Trophoblast cell (in vitro differentiated cells and primary cell): ENCODE data around the gene CCR9.
"Not testable (repeated sequence)": the region's sequence is repeated elsewhere in the genome, so short reads cannot be mapped to it uniquely, and the experiment has no call there.

ENCODE experiments used
- DNase-seq, 2 donors: peaks; one replicate each; pipeline ENCODE4 v3.0.0-alpha.2; 2016
- H2AFZ ChIP-seq: 2 replicates; pipeline ENCODE4 v1.6.1; 2013; ENCODE audit warnings: low read length, moderate library complexity, mild to moderate bottlenecking; ENCODE audit not compliant: insufficient read depth, poor library complexity
- H2AK5ac ChIP-seq: 2 replicates; pipeline ENCODE4 v1.6.1; 2013; ENCODE audit warnings: mild to moderate bottlenecking, low read length
- H2BK120ac ChIP-seq: 2 replicates; pipeline ENCODE4 v1.6.1; 2013; ENCODE audit warnings: low read length, mild to moderate bottlenecking, moderate library complexity; ENCODE audit not compliant: insufficient read depth, poor library complexity
- H2BK12ac ChIP-seq: 2 replicates; pipeline ENCODE4 v1.6.1; 2013; ENCODE audit warnings: mild to moderate bottlenecking, low read length, moderate library complexity
- H2BK5ac ChIP-seq: 2 replicates; pipeline ENCODE4 v1.6.1; 2013; ENCODE audit warnings: low read length, low read depth, moderate library complexity, mild to moderate bottlenecking; ENCODE audit not compliant: poor library complexity
- H3K14ac ChIP-seq: 2 replicates; pipeline ENCODE4 v1.6.1; 2013; ENCODE audit warnings: mild to moderate bottlenecking, low read length
- H3K18ac ChIP-seq: 2 replicates; pipeline ENCODE4 v1.6.1; 2013; ENCODE audit warnings: mild to moderate bottlenecking, low read length
- H3K23ac ChIP-seq: 2 replicates; pipeline ENCODE4 v1.6.1; 2013; ENCODE audit warnings: low read length
- H3K27ac ChIP-seq: 2 replicates; pipeline ENCODE4 v1.5.1; 2013; ENCODE audit warnings: low read depth, mild to moderate bottlenecking, inconsistent platforms, low read length, moderate library complexity
- H3K27me3 ChIP-seq: 2 replicates; pipeline ENCODE4 v1.6.1; 2013; ENCODE audit warnings: inconsistent platforms, mild to moderate bottlenecking, low read length, moderate library complexity; ENCODE audit not compliant: insufficient read depth
- H3K36me3 ChIP-seq, 2 experiments: 1 replicate in 1 of 2; 2 replicates in 1 of 2; pipeline ENCODE4 v1.6.1; 2013; ENCODE audit warnings: low read length in 2 of 2, mild to moderate bottlenecking in 2 of 2, moderate library complexity in 1 of 2; ENCODE audit not compliant: insufficient read depth in 2 of 2, control insufficient read depth in 1 of 2
- H3K4ac ChIP-seq: 2 replicates; pipeline ENCODE4 v1.6.1; 2013; ENCODE audit warnings: low read depth, mild to moderate bottlenecking, low read length, moderate library complexity
- H3K4me1 ChIP-seq, 2 experiments: 1 replicate in 1 of 2; 2 replicates in 1 of 2; pipeline ENCODE4 v1.6.1; 2013; ENCODE audit warnings: low read length in 2 of 2, mild to moderate bottlenecking in 2 of 2, moderate library complexity in 1 of 2; ENCODE audit not compliant: insufficient read depth in 2 of 2, control insufficient read depth in 1 of 2
- H3K4me2 ChIP-seq: 2 replicates; pipeline ENCODE4 v1.6.1; 2013; ENCODE audit warnings: inconsistent platforms, mild to moderate bottlenecking, low read length, moderate library complexity
- H3K4me3 ChIP-seq: 2 replicates; pipeline ENCODE4 v1.5.1; 2013; ENCODE audit warnings: mild to moderate bottlenecking, low read depth, low read length, inconsistent platforms
- H3K79me1 ChIP-seq: one replicate; pipeline ENCODE4 v1.6.1; 2013; ENCODE audit warnings: low read length
- H3K79me2 ChIP-seq: 2 replicates; pipeline ENCODE4 v1.6.1; 2013; ENCODE audit warnings: low read length, mild to moderate bottlenecking; ENCODE audit not compliant: control insufficient read depth, insufficient read depth, poor library complexity
- H3K9ac ChIP-seq: 2 replicates; pipeline ENCODE4 v1.6.1; 2013; ENCODE audit warnings: mild to moderate bottlenecking, low read length
- H3K9me3 ChIP-seq: 2 replicates; pipeline ENCODE4 v1.6.1; 2013; ENCODE audit warnings: low read depth, mild to moderate bottlenecking, control low read depth, inconsistent platforms, low read length; ENCODE audit not compliant: insufficient read depth
- H4K12ac ChIP-seq: 2 replicates; pipeline ENCODE4 v1.6.1; 2013; ENCODE audit warnings: low read depth, mild to moderate bottlenecking, low read length, moderate library complexity
- H4K8ac ChIP-seq: 2 replicates; pipeline ENCODE4 v1.6.1; 2013; ENCODE audit warnings: low read depth, mild to moderate bottlenecking, low read length, moderate library complexity
- H4K91ac ChIP-seq: one replicate; pipeline ENCODE4 v1.6.1; 2013; ENCODE audit warnings: low read depth, mild to moderate bottlenecking, low read length, moderate library complexity
- WGBS: extraction: QIAGEN DNeasy Blood & Tissue Kit; methylation state at CpG from one replicate; pipeline ENCODE4 v1.1.7; 2013; ENCODE audit warnings: missing lambda C conversion rate; ENCODE audit not compliant: insufficient read length, insufficient coverage; ENCODE audit errors: extremely low coverage; 5-methylcytosine and 5-hydroxymethylcytosine counted together

The CCR9 gene

DNA sequence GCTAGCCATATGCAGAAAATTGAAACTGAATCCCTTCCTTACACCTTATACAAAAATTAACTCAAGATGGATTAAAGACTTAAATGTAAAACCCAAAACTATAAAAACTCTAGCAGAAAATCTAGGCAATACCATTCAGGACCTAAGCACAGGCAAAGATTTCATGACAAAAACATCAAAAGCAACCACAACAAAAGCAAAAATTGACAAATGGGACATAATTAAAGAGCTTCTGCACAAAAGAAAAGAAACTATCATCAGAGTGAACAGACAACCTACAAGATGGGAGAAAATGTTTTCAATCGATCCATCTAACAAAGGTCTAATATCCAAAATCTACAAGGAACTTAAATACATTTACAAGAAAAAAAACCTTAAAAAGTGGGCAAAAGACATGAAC, 30.0 kb upstream of the CCR9 start:
- H3K4me1 ChIP-seq, H3K79me1 ChIP-seq, H2BK5ac ChIP-seq, H4K91ac ChIP-seq, H3K18ac ChIP-seq, DNase-seq, H3K27me3 ChIP-seq, H3K4ac ChIP-seq, H3K9me3 ChIP-seq, H2BK12ac ChIP-seq, H2AFZ ChIP-seq, H3K79me2 ChIP-seq, H2BK120ac ChIP-seq, H4K12ac ChIP-seq, H3K4me2 ChIP-seq, H3K27ac ChIP-seq, H3K23ac ChIP-seq, H3K14ac ChIP-seq, H3K36me3 ChIP-seq, H2AK5ac ChIP-seq, H4K8ac ChIP-seq, H3K9ac ChIP-seq, H3K4me3 ChIP-seq: not testable (repeated sequence)
- WGBS = no CpG with 5 or more reads among the region's 1 CpG

DNA sequence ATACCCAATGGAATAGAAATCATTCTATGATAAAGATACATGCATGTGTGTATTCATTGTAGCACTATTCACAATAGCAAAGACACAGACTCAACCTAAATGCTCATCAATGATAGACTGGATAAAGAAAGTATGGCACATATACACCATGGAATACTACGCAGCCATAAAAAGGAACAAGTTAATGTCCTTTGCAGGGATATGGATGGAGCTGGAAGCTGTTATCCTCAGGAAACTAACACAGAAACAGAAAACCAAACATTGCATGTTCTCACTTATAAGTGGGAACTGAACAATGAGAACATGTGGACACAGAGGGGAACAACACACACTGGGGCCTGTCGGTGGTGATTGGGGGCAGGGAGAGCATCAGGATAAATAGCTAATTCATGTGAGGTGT, 29.3 kb upstream of the CCR9 start:
- WGBS = no CpG with 5 or more reads among the region's 2 CpGs
- not testable (repeated sequence) for H3K27ac ChIP-seq, H3K18ac ChIP-seq, H2AFZ ChIP-seq, H2AK5ac ChIP-seq, H3K79me1 ChIP-seq, H3K79me2 ChIP-seq, H3K4ac ChIP-seq, H3K14ac ChIP-seq, H2BK120ac ChIP-seq, H3K27me3 ChIP-seq, H4K8ac ChIP-seq, H3K4me1 ChIP-seq, H4K12ac ChIP-seq, H3K4me2 ChIP-seq, H2BK5ac ChIP-seq, H3K9me3 ChIP-seq, H3K9ac ChIP-seq, DNase-seq, H2BK12ac ChIP-seq, H3K36me3 ChIP-seq, H3K4me3 ChIP-seq, H4K91ac ChIP-seq, H3K23ac ChIP-seq

DNA sequence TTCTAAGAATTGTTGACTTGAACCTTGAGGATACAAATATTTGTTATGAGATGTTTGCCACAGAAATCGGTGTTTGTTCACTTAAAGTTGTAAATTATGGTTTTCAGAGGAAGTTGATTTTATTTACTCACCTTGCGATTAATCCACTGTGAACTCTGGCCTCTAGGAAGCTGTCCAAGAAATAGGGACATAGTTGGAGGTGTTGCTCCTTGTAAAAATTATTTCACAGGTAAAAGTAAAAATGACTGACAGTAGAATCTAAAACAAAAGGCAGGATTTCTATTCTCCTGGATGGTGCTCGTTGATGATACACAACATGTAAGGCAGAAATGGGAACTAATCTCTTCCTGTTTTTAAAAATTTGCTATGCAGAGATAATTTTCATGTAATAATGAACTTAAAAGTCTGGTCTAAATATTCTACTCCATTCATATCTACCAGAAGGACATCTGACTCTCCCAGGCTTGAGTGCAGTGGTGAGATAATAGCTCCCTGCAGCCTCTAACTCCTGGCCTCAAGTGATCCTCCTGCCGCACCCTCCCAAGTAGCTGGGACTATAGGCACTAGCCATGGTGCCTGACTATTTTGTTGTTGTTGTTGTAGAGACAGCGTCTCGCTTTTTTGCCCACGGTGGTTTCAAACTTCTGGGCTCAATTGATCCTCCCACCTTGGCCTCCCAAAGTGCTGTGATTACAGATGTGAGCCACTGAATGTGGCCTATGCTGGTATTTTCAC, 27.4 kb upstream of the CCR9 start:
- H3K4me1 ChIP-seq = no peaks in the 10 kb centered on the region
- no peak overlapping the region for H4K91ac ChIP-seq
- H3K9me3 ChIP-seq = peaks cover 3% of the 10 kb centered on the region
- H3K9ac ChIP-seq = no peak overlapping the region
- DNase-seq = no peak
- no peak overlapping the region for H4K8ac ChIP-seq
- no peak overlapping the region for H3K27ac ChIP-seq
- H3K79me2 ChIP-seq = no peaks in the 10 kb centered on the region
- no peak overlapping the region for H3K23ac ChIP-seq
- H2AK5ac ChIP-seq = no peak overlapping the region
- no peak overlapping the region for H4K12ac ChIP-seq
- no peak overlapping the region for H3K14ac ChIP-seq
- H3K18ac ChIP-seq = no peak overlapping the region
- no peak overlapping the region for H3K4me3 ChIP-seq
- no CpG with 5 or more reads among the region's 7 CpGs for WGBS
- no peaks in the 10 kb centered on the region for H3K79me1 ChIP-seq
- H2BK120ac ChIP-seq = no peak overlapping the region
- no peaks in the 10 kb centered on the region for H3K27me3 ChIP-seq
- H3K36me3 ChIP-seq = no peaks in the 10 kb centered on the region
- H2BK5ac ChIP-seq = no peak overlapping the region
- no peak overlapping the region for H2AFZ ChIP-seq
- no peak overlapping the region for H3K4ac ChIP-seq
- no peak overlapping the region for H3K4me2 ChIP-seq
- H2BK12ac ChIP-seq = no peak overlapping the region

DNA sequence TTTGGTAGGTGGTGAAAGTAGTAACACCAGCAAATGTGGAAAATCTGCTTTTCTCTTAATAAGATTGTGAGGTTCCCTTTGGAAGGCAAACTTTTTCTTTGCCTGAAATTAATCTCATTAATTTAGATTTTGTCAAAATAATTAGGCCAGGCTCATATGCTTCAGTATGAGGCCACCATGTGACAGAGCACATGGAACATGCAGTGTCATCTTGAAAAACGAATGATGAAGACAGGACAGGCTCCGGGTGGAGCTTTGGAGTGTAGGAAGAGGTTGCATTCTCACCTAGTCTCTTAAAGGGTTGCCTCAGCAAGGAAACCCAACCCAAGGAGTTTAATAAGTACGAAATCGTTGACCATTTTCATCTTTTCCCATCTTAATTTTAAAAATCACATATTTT, 25.9 kb upstream of the CCR9 start:
- H3K9ac ChIP-seq = no peak overlapping the region
- WGBS = no CpG with 5 or more reads among the region's 4 CpGs
- H3K79me2 ChIP-seq = no peaks in the 10 kb centered on the region
- H4K12ac ChIP-seq = no peak overlapping the region
- no peak overlapping the region for H3K18ac ChIP-seq
- H2BK120ac ChIP-seq = no peak overlapping the region
- no peak overlapping the region for H4K91ac ChIP-seq
- no peak overlapping the region for H2AFZ ChIP-seq
- no peak overlapping the region for H3K4me2 ChIP-seq
- H2BK12ac ChIP-seq = no peak overlapping the region
- no peak overlapping the region for H3K14ac ChIP-seq
- no peaks in the 10 kb centered on the region for H3K4me1 ChIP-seq
- no peak overlapping the region for H2AK5ac ChIP-seq
- no peak overlapping the region for H2BK5ac ChIP-seq
- H3K27ac ChIP-seq = no peak overlapping the region
- no peaks in the 10 kb centered on the region for H3K27me3 ChIP-seq
- DNase-seq = no peak
- H4K8ac ChIP-seq = no peak overlapping the region
- H3K9me3 ChIP-seq = peaks cover 3% of the 10 kb centered on the region
- no peak overlapping the region for H3K4ac ChIP-seq
- no peak overlapping the region for H3K4me3 ChIP-seq
- H3K79me1 ChIP-seq = no peaks in the 10 kb centered on the region
- no peak overlapping the region for H3K23ac ChIP-seq
- H3K36me3 ChIP-seq = no peaks in the 10 kb centered on the region
